ENCODE data around the gene GRAMD4. TPM values are rescaled to one million over a fixed set of nuclear protein-coding genes. Genes with fewer than 3 reads are reported as not detected.

Gene GRAMD4
- total RNA-seq, 1 donor from 2014 or later: 58.1 TPM

DNA sequence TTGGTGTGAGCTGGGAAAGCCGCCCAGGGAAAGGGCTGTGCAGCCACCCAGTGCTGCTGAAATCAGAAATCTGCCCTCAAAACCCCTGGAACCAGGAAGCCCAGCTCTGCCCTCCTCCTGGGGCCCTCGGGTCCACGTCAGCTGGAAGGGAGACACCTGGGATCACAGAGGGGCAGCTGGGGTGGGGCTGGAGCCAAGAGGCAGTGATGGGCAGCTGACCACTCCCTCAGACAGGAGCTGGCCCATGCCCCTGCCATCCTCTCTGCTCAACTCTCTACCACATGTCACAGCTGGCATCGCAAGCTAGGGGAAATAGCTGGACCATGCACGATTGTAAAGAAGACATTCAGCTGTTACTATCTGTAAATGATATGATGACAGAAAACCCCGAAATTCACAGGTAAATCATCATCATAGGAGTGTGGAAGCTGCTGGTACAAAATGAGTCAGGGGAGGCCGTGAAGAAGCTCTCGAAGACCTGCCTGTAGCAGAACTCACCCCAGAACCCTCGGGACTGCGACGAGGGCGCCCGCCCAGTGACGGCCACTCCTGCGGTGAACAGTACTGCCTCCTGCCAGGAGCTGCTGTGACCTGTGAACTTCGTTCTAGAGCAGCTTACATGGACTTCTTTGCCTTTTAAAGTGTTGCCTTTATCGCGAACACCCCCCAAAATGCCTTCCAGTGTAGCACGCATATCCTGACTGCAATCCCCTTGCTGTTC is 62.0 kb downstream of the GRAMD4 start:
- Histone ChIP-seq H3K4me3 (no peak overlapping the region), H3K36me3 (peaks cover 33% of the 10 kb centered on the region), H3K9me3 (no peaks in the 10 kb centered on the region), H3K4me1 (peaks cover 24% of the 10 kb centered on the region), H3K27ac (no peak overlapping the region), H3K27me3 (ENCODE audit: low read depth) (no peaks in the 10 kb centered on the region)
- ATAC-seq: no peak
- TF ChIP-seq, protein P1, sequence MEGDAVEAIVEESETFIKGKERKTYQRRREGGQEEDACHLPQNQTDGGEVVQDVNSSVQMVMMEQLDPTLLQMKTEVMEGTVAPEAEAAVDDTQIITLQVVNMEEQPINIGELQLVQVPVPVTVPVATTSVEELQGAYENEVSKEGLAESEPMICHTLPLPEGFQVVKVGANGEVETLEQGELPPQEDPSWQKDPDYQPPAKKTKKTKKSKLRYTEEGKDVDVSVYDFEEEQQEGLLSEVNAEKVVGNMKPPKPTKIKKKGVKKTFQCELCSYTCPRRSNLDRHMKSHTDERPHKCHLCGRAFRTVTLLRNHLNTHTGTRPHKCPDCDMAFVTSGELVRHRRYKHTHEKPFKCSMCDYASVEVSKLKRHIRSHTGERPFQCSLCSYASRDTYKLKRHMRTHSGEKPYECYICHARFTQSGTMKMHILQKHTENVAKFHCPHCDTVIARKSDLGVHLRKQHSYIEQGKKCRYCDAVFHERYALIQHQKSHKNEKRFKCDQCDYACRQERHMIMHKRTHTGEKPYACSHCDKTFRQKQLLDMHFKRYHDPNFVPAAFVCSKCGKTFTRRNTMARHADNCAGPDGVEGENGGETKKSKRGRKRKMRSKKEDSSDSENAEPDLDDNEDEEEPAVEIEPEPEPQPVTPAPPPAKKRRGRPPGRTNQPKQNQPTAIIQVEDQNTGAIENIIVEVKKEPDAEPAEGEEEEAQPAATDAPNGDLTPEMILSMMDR (IDR thresholded peaks at IDR 0.05): no peak
- no peak for DNase-seq
- intact Hi-C loops (cut with DNase I): no loop called here

DNA sequence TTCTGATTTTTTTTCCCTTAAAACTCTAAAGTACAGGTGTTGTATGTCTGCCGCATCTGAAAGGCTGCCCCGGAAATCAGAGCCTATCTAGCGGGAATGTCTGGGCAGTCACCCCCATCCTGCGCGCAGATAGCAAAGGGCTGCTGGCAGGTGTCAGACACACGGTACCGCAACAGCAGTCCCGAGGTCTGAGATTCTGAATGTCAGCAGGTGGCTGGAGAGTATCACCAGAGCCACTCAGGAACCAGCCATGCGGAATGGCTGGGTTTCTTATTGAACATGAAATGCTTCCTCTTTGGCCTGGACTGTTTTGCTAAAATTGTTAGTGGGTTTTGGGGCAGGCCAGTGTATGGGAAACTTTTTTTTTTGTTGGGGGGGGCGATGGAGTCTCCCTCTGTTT is 64.5 kb downstream of the GRAMD4 start:
- H3K4me3 ChIP-seq: no peak overlapping the region
- no peaks in the 10 kb centered on the region for H3K9me3 ChIP-seq
- no peak overlapping the region for H3K27ac ChIP-seq
- TF ChIP-seq, protein P1 (IDR thresholded peaks at IDR 0.05): no peak
- no peak for DNase-seq
- no peak for ATAC-seq
- H3K36me3 ChIP-seq: peaks cover 40% of the 10 kb centered on the region
- H3K4me1 ChIP-seq: peaks cover 24% of the 10 kb centered on the region
- intact Hi-C loops (cut with DNase I): no loop called here
- no peaks in the 10 kb centered on the region for H3K27me3 ChIP-seq (ENCODE audit: low read depth)

DNA sequence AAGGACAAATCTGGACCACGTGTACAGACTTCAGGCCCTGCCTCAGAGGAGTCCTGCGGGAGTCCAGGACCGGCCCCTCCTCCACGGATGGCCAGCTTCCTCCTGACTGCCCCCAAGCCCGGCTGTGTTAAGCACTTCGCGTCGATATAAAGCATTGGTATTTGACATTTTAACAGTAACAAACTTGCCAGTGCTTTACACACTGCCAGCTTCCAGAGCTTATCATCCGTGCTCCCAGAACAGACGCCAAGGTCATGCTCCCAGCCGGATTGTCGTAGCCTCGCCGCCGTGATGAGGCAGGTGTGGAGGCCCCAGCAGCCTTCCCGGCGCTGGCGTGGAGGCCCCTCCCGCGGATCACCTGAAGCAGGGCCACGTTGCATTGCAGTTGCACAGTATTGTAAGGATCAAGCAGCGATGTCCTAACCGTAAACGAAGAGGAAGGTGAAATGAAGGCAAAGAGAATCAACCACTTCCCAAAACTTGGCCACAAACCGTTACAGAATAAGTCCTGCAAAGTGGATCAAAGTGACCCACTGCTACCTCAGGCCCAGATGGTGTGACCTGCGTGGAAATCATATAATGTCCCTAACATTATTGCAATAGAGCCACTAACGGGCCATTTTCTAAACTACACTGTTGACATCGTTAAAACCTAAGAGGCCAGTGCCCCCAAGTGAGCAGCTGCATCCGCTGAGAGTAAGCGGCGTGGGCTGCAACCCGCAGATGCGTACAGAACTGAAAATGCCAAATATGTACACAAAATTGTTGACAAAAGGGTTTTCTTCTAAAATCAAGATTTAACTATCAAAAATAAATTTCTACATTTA is 66.2 kb downstream of the GRAMD4 start:
- no peak for DNase-seq
- Histone ChIP-seq H3K9me3 (no peaks in the 10 kb centered on the region), H3K27me3 (ENCODE audit: low read depth) (no peaks in the 10 kb centered on the region), H3K36me3 (peaks cover 57% of the 10 kb centered on the region), H3K4me3 (no peak overlapping the region), H3K4me1 (peaks cover 24% of the 10 kb centered on the region), H3K27ac (peak overlapping the region; percentile 27)
- intact Hi-C loops (cut with DNase I): no loop called here
- peak in 1 of 2 donors; percentile 36 for ATAC-seq
- TF ChIP-seq, protein P1 (IDR thresholded peaks at IDR 0.05): no peak

DNA sequence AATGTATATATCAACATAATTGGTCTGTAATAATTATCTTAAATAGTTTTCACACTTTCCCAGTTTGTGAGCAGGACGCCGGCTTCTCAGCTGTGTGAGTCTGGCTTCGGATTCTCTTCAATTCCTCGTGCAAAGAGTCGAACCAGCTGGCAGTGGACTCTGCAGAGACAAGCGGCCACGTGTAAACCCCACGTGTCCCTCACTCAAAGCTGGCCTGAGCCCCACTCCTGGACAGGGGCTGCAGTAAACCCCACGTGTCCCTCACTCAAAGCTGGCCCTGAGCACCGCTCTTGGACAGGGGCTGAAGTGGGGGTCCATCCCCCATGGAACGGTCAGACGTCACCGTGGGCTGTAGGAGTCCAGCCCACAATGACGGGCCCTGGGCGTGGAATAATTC is 66.9 kb downstream of the GRAMD4 start:
- Histone ChIP-seq H3K4me1 (peaks cover 24% of the 10 kb centered on the region), H3K27me3 (ENCODE audit: low read depth) (no peaks in the 10 kb centered on the region), H3K9me3 (no peaks in the 10 kb centered on the region), H3K36me3 (peaks cover 63% of the 10 kb centered on the region), H3K27ac (no peak overlapping the region), H3K4me3 (no peak overlapping the region)
- intact Hi-C loops (cut with DNase I): no loop called here
- DNase-seq: no peak
- TF ChIP-seq, protein P1 (IDR thresholded peaks at IDR 0.05): no peak
- no peak for ATAC-seq

DNA sequence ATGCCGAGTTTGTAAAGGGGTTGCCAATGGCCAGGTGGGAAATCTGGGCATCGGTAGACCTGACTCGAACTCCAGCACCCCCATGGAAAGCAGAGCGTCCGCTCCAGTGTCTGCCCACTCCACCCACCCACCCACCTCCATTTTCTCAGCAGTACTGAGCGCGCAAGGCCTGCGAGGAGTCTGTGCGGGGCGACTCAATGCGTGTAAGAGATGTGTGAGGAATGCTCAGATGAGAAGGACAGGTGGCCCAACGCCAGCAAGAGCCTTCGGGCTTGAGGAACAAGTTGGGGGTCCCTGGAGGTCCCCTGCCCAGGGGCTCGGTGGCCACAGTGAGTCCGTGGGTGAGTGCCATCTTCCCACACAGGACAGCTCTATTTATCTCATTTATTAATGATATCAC is 67.3 kb downstream of the GRAMD4 start:
- H3K36me3 ChIP-seq: peaks cover 68% of the 10 kb centered on the region
- no peak overlapping the region for H3K4me3 ChIP-seq
- ATAC-seq (no peak), DNase-seq (no peak)
- no peaks in the 10 kb centered on the region for H3K9me3 ChIP-seq
- peaks cover 24% of the 10 kb centered on the region for H3K4me1 ChIP-seq
- intact Hi-C loops (cut with DNase I): no loop called here
- no peak overlapping the region for H3K27ac ChIP-seq
- TF ChIP-seq, protein P1 (IDR thresholded peaks at IDR 0.05): no peak
- H3K27me3 ChIP-seq (ENCODE audit: low read depth): no peaks in the 10 kb centered on the region
